ENCODE measurements around the gene LIF. TPM values are rescaled to one million over a fixed set of nuclear protein-coding genes. Genes with fewer than 3 reads are reported as not detected.
A peak's percentile ranks its signal among the peaks of the same experiment; 100 is the strongest.

LIF gene
- total and polyA plus RNA-seq, 4 donors, result 0.77 to 26.1 (median 5.1) TPM

- Histone ChIP-seq H3K27ac (ENCODE audit: low read depth in 1 of 2, low read length in 1 of 2) (no peak overlapping the region), H3K9me3 (ENCODE audit: control insufficient read depth in 4 of 4, insufficient read depth in 3 of 4, low read length in 3 of 4) (no peaks in the 10 kb centered on the region), H3K4me3 (peak overlapping the region; percentile 30), H3K4me1 (ENCODE audit: control insufficient read depth in 5 of 5, insufficient read depth in 5 of 5, low read length in 5 of 5) (peaks cover 0 to 57% (median 9%) of the 10 kb centered on the region in 5 donors), H3K27me3 (ENCODE audit: control insufficient read depth in 3 of 3, insufficient read depth in 3 of 3, low read length in 2 of 3) (peaks cover 0 to 17% (median 2%) of the 10 kb centered on the region in 3 donors), H3K36me3 (ENCODE audit: control insufficient read depth in 4 of 4, insufficient read depth in 4 of 4, low read length in 4 of 4) (no peaks in the 10 kb centered on the region), H3K9ac (ENCODE audit: insufficient read depth in 1 of 2, low read length in 2 of 2) (no peak overlapping the region)
- DNase-seq, result no peak
- 53 to 79% methylated on average over 12 to 15 of the region's 15 CpGs for WGBS, 2 donors
- no peak for ATAC-seq (ENCODE audit: insufficient read depth, low FRiP score)
- TF ChIP-seq CTCF (IDR thresholded peaks at IDR 0.05; ENCODE audit: control extremely low read depth, extremely low read depth), result no peak
These were observed 1.2 kb downstream of the LIF start for GRCh38 chr22:30245181-30245984.

GRCh38 chr22:30244641-30245040 lies 1.9 kb downstream of the LIF start:
- Histone ChIP-seq H3K27me3 (ENCODE audit: control insufficient read depth in 3 of 3, insufficient read depth in 3 of 3, low read length in 2 of 3) (peaks cover 0 to 17% (median 2%) of the 10 kb centered on the region in 3 donors), H3K4me3 (no peak overlapping the region), H3K36me3 (ENCODE audit: control insufficient read depth in 4 of 4, insufficient read depth in 4 of 4, low read length in 4 of 4) (no peaks in the 10 kb centered on the region), H3K9me3 (ENCODE audit: control insufficient read depth in 4 of 4, insufficient read depth in 3 of 4, low read length in 3 of 4) (no peaks in the 10 kb centered on the region), H3K27ac (ENCODE audit: low read depth in 1 of 2, low read length in 1 of 2) (no peak overlapping the region), H3K9ac (ENCODE audit: insufficient read depth in 1 of 2, low read length in 2 of 2) (no peak overlapping the region), H3K4me1 (ENCODE audit: control insufficient read depth in 5 of 5, insufficient read depth in 5 of 5, low read length in 5 of 5) (peaks cover 0 to 59% (median 9%) of the 10 kb centered on the region in 5 donors)
- TF ChIP-seq CTCF (IDR thresholded peaks at IDR 0.05; ENCODE audit: control extremely low read depth, extremely low read depth), result no peak
- WGBS, 2 donors, result 93 to 95% methylated on average over 5 of the region's 5 CpGs
- DNase-seq (no peak), ATAC-seq (ENCODE audit: insufficient read depth, low FRiP score) (no peak)

- H3K27ac ChIP-seq (ENCODE audit: low read depth in 1 of 2, low read length in 1 of 2), result no peak overlapping the region
- H3K36me3 ChIP-seq (ENCODE audit: control insufficient read depth in 4 of 4, insufficient read depth in 4 of 4, low read length in 4 of 4), result no peaks in the 10 kb centered on the region
- no peaks in the 10 kb centered on the region for H3K9me3 ChIP-seq (ENCODE audit: control insufficient read depth in 4 of 4, insufficient read depth in 3 of 4, low read length in 3 of 4)
- no peak overlapping the region for H3K4me3 ChIP-seq
- TF ChIP-seq CTCF (IDR thresholded peaks at IDR 0.05; ENCODE audit: control extremely low read depth, extremely low read depth), result no peak
- DNase-seq, result no peak
- WGBS, 2 donors, result 93% methylated on average over 10 of the region's 10 CpGs
- ATAC-seq (ENCODE audit: insufficient read depth, low FRiP score), result no peak
- H3K9ac ChIP-seq (ENCODE audit: insufficient read depth in 1 of 2, low read length in 2 of 2), result no peak overlapping the region
- peaks cover 0 to 58% (median 9%) of the 10 kb centered on the region in 5 donors for H3K4me1 ChIP-seq (ENCODE audit: control insufficient read depth in 5 of 5, insufficient read depth in 5 of 5, low read length in 5 of 5)
- H3K27me3 ChIP-seq (ENCODE audit: control insufficient read depth in 3 of 3, insufficient read depth in 3 of 3, low read length in 2 of 3), result peaks cover 0 to 17% (median 2%) of the 10 kb centered on the region in 3 donors
These were observed 2.5 kb downstream of the LIF start for GRCh38 chr22:30244066-30244465.

Measured in lung (tissue), 12 donors.